COLO829 (cell line): ENCODE measurements around the gene HHAT.
"Not testable (repeated sequence)": the region's sequence is repeated elsewhere in the genome, so short reads cannot be mapped to it uniquely, and the experiment has no call there.

ENCODE experiments used
- DNase-seq: peaks from one replicate; pipeline ENCODE4 v3.0.0; 2012; ENCODE audit warnings: low spot score

The HHAT gene

GRCh38 chr1:210313921-210314320 is 14.8 kb upstream of the HHAT start:
- no peak for DNase-seq

GRCh38 chr1:210315529-210315928 is 13.2 kb upstream of the HHAT start:
- no peak for DNase-seq

GRCh38 chr1:210321131-210321530 is 7.6 kb upstream of the HHAT start:
- peak; percentile 60 for DNase-seq

- peak; percentile 51 for DNase-seq
These were observed 7.2 kb upstream of the HHAT start for GRCh38 chr1:210321552-210321951.

- DNase-seq = no peak
These were observed 4.7 kb upstream of the HHAT start for GRCh38 chr1:210323957-210324356.

- no peak for DNase-seq
These were observed 3.6 kb upstream of the HHAT start for GRCh38 chr1:210325026-210325670.

- DNase-seq = no peak
These were observed 513 bp upstream of the HHAT start for GRCh38 chr1:210328032-210328745.

- no peak for DNase-seq
These were observed 1.7 kb downstream of the HHAT start for GRCh38 chr1:210330279-210330866.

GRCh38 chr1:210332233-210332632 is 3.5 kb downstream of the HHAT start:
- no peak for DNase-seq

- no peak for DNase-seq
These were observed 4.2 kb downstream of the HHAT start for GRCh38 chr1:210332719-210333398.

- no peak for DNase-seq
These were observed 6.3 kb downstream of the HHAT start for GRCh38 chr1:210335001-210335400.

- no peak for DNase-seq
These were observed 7.7 kb downstream of the HHAT start for GRCh38 chr1:210336362-210336761.

GRCh38 chr1:210339500-210339899 is 10.8 kb downstream of the HHAT start:
- no peak for DNase-seq

GRCh38 chr1:210340311-210340710 is 11.6 kb downstream of the HHAT start:
- no peak for DNase-seq

GRCh38 chr1:210340841-210341240 is 12.1 kb downstream of the HHAT start:
- no peak for DNase-seq

GRCh38 chr1:210342986-210343780 is 14.5 kb downstream of the HHAT start:
- DNase-seq = peak; percentile 82

- no peak for DNase-seq
These were observed 16.0 kb downstream of the HHAT start for GRCh38 chr1:210344706-210345105.

GRCh38 chr1:210347112-210347511 is 18.4 kb downstream of the HHAT start:
- no peak for DNase-seq

- no peak for DNase-seq
These were observed 22.8 kb downstream of the HHAT start for GRCh38 chr1:210351496-210351895.

- DNase-seq = no peak
These were observed 23.9 kb downstream of the HHAT start for GRCh38 chr1:210352575-210352974.

GRCh38 chr1:210354305-210354704 is 25.6 kb downstream of the HHAT start:
- DNase-seq = not testable (repeated sequence)

- DNase-seq = no peak
These were observed 29.9 kb downstream of the HHAT start for GRCh38 chr1:210358626-210359025.
